ENCODE results near the gene CCNK. TPM values are rescaled to one million over a fixed set of nuclear protein-coding genes. Genes with fewer than 3 reads are reported as not detected.

Gene CCNK
- total RNA-seq, 1 donor: 38.4 TPM

GRCh38 chr14:99554184-99554583 lies 73.0 kb downstream of the CCNK start:
- no peak for DNase-seq (ENCODE audit: low read depth)
- H3K4me3 ChIP-seq (ENCODE audit: low read depth, low read length): no peak overlapping the region
- no peak for TF ChIP-seq CTCF (IDR thresholded peaks at IDR 0.05; ENCODE audit: insufficient read depth, low read depth, low read length)

DNA sequence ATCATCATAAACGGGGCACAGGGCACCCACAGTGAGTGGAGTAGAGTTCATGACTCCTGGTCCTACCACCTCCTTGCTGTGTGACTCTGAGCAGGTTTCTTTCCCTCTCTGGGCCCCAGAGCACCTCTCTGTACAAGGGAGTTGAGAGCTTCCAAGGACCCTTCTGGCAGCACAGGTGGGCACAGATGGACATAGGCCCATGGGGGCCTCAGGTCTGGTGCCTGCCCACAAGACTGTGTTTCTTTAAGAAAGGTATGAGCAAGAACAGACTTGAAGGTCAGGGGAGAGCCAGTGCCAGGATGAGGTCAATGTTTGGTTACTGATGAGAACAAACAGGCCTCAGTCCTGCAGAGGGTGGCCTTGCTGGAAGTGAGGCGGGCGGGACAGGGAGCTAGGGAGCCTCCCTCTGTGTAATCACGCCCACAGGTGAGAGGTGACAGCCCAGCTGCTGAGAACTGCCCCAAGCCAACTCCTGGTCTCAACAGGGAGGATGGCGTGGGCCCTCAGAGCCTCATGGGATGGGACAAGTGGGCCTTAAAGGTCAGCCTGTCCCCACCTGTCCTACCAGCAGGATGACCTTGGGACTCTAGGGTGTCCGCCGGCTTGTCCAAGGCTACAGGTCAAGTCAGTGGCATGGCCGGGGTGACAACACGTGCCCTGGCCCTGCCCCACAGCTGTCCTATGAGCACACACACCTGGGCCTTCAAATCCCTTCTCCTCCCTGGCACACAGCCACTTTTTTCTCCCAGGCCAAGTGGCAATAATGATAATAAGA lies 73.7 kb downstream of the CCNK start:
- no peak for DNase-seq (ENCODE audit: low read depth)
- no peak for TF ChIP-seq CTCF (IDR thresholded peaks at IDR 0.05; ENCODE audit: insufficient read depth, low read depth, low read length)
- no peak overlapping the region for H3K4me3 ChIP-seq (ENCODE audit: low read depth, low read length)

DNA sequence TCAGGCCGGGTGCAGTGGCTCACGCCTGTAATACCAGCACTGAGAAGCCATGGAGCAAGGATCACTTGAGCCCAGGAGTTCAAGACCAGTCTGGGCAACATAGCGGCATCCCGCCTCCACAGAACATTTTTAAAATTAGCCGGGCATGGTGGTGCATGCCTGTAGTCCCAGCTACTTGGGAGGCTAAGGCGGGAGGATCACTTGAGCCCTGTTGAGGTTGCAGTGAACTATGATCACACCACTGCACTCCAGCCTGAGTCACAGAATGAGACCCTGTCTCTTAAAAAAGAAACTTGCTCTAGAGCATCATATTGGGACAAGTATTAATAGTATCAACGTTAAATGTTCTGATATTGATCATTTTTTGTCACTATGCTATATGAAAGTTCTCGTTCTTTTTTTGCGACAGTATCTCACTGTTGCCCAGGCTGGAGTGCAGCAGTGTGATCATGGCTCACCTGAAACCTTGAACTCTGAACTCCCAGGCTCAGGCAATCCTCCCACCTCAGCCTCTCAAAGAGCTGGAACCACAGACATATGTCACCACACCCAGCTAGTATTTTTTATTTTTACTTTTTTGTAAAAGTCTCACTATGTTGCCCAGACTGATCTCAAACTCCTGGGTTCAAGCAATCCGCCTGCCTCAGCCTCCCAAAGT lies 75.1 kb downstream of the CCNK start:
- no peak for TF ChIP-seq CTCF (IDR thresholded peaks at IDR 0.05; ENCODE audit: insufficient read depth, low read depth, low read length)
- H3K4me3 ChIP-seq (ENCODE audit: low read depth, low read length): no peak overlapping the region
- no peak for DNase-seq (ENCODE audit: low read depth)

- H3K4me3 ChIP-seq (ENCODE audit: low read depth, low read length): no peak overlapping the region
- no peak for TF ChIP-seq CTCF (IDR thresholded peaks at IDR 0.05; ENCODE audit: insufficient read depth, low read depth, low read length)
- no peak for DNase-seq (ENCODE audit: low read depth)
Measured at GRCh38 chr14:99559286-99559990, 78.2 kb downstream of the CCNK start.

DNA sequence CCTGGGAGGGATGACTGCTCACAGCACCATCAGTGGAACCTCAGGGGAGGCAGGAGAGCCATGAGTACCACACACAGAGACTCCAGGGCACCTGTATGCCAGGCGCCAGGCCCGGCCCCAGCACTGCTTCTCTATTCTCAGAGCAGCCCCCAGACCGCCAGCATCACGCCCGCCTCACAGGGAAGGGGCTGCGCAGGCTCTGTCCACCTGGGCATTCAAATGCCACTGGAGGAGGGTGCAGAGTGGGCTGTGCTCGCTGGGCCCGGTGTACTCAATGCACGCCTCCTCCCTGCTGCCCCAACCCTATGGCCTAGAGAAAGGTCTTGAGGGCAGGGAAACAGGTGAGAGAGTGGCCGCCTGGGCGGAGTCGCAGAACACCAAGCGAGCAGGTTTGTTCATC lies 79.2 kb downstream of the CCNK start:
- no peak for TF ChIP-seq CTCF (IDR thresholded peaks at IDR 0.05; ENCODE audit: insufficient read depth, low read depth, low read length)
- DNase-seq (ENCODE audit: low read depth): no peak
- H3K4me3 ChIP-seq (ENCODE audit: low read depth, low read length): no peak overlapping the region

GRCh38 chr14:99560922-99561683 lies 79.9 kb downstream of the CCNK start:
- DNase-seq (ENCODE audit: low read depth): no peak
- TF ChIP-seq CTCF (IDR thresholded peaks at IDR 0.05; ENCODE audit: insufficient read depth, low read depth, low read length): no peak

More at GRCh38 chr14:99560922-99561683, 79.9 kb downstream of the CCNK start:
- H3K4me3 ChIP-seq (ENCODE audit: low read depth, low read length): no peak overlapping the region
